PC-3 (cell line): Measurements from ENCODE around the gene TTC28. TPM values are rescaled to one million over a fixed set of nuclear protein-coding genes. Genes with fewer than 3 reads are reported as not detected.

Experiments used
- ATAC-seq: fragments of 200-7000 bp; cut with Tn5 transposase; 2 replicates; pipeline ENCODE4 v1.9.1; 2020; ENCODE audit warnings: mild to moderate bottlenecking, moderate library complexity
- BruUV-seq: library from RNA; stranded (reverse); fragments of 400-500 nt; replicated peaks from 2 replicates; lab custom pipeline; 2021; lab: Mats Ljungman, UMichigan
- CTCF ChIA-PET: fragments of 300-600 bp; sonication (Branson Sonifier 250); formaldehyde crosslinking; loops from one replicate; lab custom pipeline; 2022; ENCODE audit warnings: antibody characterized with exemption; lab: Charles Lee
- POLR2A ChIA-PET: fragments of 300-600 bp; sonication (Branson Sonifier 250); formaldehyde crosslinking; loops from one replicate; lab custom pipeline; 2022; ENCODE audit warnings: antibody characterized with exemption; ENCODE audit not compliant: unreplicated experiment; lab: Charles Lee
- DNase-seq: peaks from one replicate; pipeline ENCODE4 v3.0.0-alpha.2; 2015
- H2AFZ ChIP-seq: fragments of 300-600 bp; sonication (generic); 2 replicates; pipeline ENCODE4 v1.6.0; 2016; ENCODE audit warnings: antibody characterized with exemption, low read length
- H3F3A ChIP-seq: fragments of 300-600 bp; sonication (generic); one replicate; pipeline ENCODE4 v1.6.0; 2017; ENCODE audit warnings: antibody characterized with exemption, low read length, control low read depth, mild to moderate bottlenecking; ENCODE audit not compliant: unreplicated experiment
- H3K27ac ChIP-seq: fragments of 300-600 bp; sonication (generic); 2 replicates; pipeline ENCODE4 v1.5.1; 2016; ENCODE audit warnings: mild to moderate bottlenecking, low read length
- H3K27me3 ChIP-seq: fragments of 300-600 bp; sonication (generic); 2 replicates; pipeline ENCODE4 v1.6.1; 2016; ENCODE audit warnings: low read length, mixed read lengths
- H3K36me3 ChIP-seq: fragments of 300-600 bp; sonication (generic); 2 replicates; pipeline ENCODE4 v1.6.1; 2016; ENCODE audit warnings: low read depth, mixed run types, low read length, mixed read lengths
- H3K4me1 ChIP-seq: fragments of 300-600 bp; sonication (generic); 2 replicates; pipeline ENCODE4 v1.5.1; 2016; ENCODE audit warnings: low read length; ENCODE audit not compliant: insufficient read depth
- H3K4me2 ChIP-seq: fragments of 300-600 bp; sonication (generic); 2 replicates; pipeline ENCODE4 v1.6.0; 2016; ENCODE audit warnings: low read length
- H3K4me3 ChIP-seq: fragments of 300-600 bp; sonication (generic); 2 replicates; pipeline ENCODE4 v1.5.1; 2016; ENCODE audit warnings: mild to moderate bottlenecking, low read length, mixed read lengths
- H3K79me2 ChIP-seq: fragments of 300-600 bp; sonication (generic); 2 replicates; pipeline ENCODE4 v1.6.1; 2017; ENCODE audit warnings: low read length, mixed read lengths
- H3K9ac ChIP-seq: fragments of 300-600 bp; sonication (generic); 2 replicates; pipeline ENCODE4 v1.6.0; 2016; ENCODE audit warnings: mild to moderate bottlenecking, low read length
- H3K9me2 ChIP-seq: fragments of 300-600 bp; sonication (generic); replicated peaks from 2 replicates; pipeline ENCODE4 v1.6.1; 2016; ENCODE audit warnings: mixed run types, low read length, mixed read lengths
- H3K9me3 ChIP-seq: fragments of 300-600 bp; sonication (generic); 2 replicates; pipeline ENCODE4 v1.6.1; 2016; ENCODE audit warnings: low read length, mixed read lengths
- H4K20me1 ChIP-seq: fragments of 300-600 bp; sonication (generic); 2 replicates; pipeline ENCODE4 v1.6.1; 2016; ENCODE audit warnings: low read length, mixed read lengths
- EZH2 ChIP-seq: fragments of 300-600 bp; sonication (generic); IDR thresholded peaks from one replicate; pipeline ENCODE4 v1.6.1; 2017; ENCODE audit warnings: antibody characterized with exemption, mild to moderate bottlenecking, low read length; ENCODE audit not compliant: unreplicated experiment
- EZH2phosphoT487 ChIP-seq: fragments of 300-600 bp; sonication (generic); IDR thresholded peaks from 2 replicates; pipeline ENCODE4 v1.6.1; 2018; ENCODE audit warnings: mild to moderate bottlenecking, antibody characterized with exemption, low read length, borderline replicate concordance
- intact Hi-C: fragments of 100-400 bp; cut with micrococcal nuclease; formaldehyde crosslinking; loops from 2 replicates; pipeline ENCODE4 v1.9.0; 2023
- total RNA-seq: library from RNA; depleted of rRNA; stranded (reverse); fragments of >200 nt; gene quantifications from 2 replicates; pipeline ENCODE4 v1.2.3, GENCODE V29; 2014
- TF ChIP-seq, protein P1 (sequence below): fragments of 300-600 bp; sonication (generic); conservative IDR thresholded peaks from 2 replicates; pipeline ENCODE4 v1.5.1; 2017; ENCODE audit warnings: antibody characterized with exemption, low read depth, mild to moderate bottlenecking, low read length

The TTC28 gene
- total RNA-seq, 1 experiment from 2014 or later, result 6.3 TPM

DNA sequence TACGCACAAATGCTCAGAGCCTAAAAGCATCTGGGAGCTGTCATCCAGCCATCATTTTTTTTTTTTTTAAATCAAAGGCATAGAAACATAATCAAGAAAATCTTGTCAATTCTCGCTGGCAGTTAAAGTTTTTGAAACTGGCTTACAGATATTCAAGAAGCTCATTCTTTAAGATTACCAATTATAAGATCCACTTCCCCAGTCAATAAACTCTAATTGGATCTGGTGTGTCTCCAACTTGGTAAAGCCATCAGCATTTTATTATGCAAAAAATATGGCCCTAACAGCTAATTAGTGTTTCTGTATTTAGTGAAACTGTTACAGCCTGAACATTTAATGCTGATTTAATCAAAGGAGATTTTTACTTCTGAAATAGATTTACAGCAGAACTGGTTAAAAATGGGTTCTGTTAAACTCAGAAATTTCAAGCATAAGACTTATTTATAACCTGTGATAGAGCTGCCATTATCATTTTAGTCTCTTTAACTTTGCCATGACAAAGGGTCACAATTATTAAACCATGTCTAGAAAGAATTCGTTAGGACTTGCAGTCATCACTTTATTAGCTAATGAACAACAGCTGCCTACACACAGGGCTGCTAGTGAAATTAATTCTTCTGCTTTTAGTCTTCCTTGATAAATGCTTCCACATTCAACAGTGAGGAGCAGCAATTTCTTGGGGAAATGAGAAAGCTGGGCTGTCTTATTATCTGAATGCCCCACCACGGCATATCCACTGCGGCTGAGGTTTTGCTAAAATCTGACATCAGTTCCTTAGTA is 584.1 kb downstream of the TTC28 start:
- CTCF ChIA-PET, result interaction anchor here (0.5 kb wide), 1 partner anchor 158 kb away, joined by 4 read pairs; no protein-coding TSS in a partner anchor
- Histone ChIP-seq H3K4me3 (no peak overlapping the region), H3K9me3 (no peaks in the 10 kb centered on the region), H2AFZ (no peak overlapping the region), H3F3A (no peaks in the 10 kb centered on the region), H3K4me1 (no peaks in the 10 kb centered on the region), H4K20me1 (no peaks in the 10 kb centered on the region), H3K9me2 (no peaks in the 10 kb centered on the region), H3K36me3 (no peaks in the 10 kb centered on the region), H3K79me2 (no peaks in the 10 kb centered on the region), H3K9ac (no peak overlapping the region), H3K27me3 (no peaks in the 10 kb centered on the region), H3K27ac (no peak overlapping the region), H3K4me2 (no peak overlapping the region)
- no peak for DNase-seq
- ATAC-seq, result no peak
- TF ChIP-seq, protein P1, sequence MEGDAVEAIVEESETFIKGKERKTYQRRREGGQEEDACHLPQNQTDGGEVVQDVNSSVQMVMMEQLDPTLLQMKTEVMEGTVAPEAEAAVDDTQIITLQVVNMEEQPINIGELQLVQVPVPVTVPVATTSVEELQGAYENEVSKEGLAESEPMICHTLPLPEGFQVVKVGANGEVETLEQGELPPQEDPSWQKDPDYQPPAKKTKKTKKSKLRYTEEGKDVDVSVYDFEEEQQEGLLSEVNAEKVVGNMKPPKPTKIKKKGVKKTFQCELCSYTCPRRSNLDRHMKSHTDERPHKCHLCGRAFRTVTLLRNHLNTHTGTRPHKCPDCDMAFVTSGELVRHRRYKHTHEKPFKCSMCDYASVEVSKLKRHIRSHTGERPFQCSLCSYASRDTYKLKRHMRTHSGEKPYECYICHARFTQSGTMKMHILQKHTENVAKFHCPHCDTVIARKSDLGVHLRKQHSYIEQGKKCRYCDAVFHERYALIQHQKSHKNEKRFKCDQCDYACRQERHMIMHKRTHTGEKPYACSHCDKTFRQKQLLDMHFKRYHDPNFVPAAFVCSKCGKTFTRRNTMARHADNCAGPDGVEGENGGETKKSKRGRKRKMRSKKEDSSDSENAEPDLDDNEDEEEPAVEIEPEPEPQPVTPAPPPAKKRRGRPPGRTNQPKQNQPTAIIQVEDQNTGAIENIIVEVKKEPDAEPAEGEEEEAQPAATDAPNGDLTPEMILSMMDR, result no peak
- no peak for TF ChIP-seq EZH2phosphoT487
- TF ChIP-seq EZH2, result no peak
- POLR2A ChIA-PET, result no interaction called here
- intact Hi-C loops, result no loop called here
- BruUV-seq, result no TSS peak

DNA sequence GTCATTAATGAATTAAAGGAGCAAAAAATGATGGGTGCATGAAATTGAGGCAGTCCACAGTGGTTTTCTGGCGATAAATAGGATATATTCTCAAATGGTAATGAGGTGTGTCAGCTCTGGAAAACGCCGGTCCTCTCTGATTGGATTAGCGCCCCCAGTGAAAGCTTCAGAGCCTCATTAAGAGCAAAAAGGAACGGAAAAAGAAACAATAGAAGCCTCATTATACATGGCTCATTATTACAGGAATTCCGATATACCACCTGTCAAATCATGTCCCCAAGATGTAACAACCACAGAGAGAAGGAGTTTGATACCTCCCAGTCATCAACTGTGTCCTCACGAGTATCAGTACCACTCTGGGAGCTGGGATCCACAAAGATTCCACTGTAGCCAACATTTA is 584.9 kb downstream of the TTC28 start:
- no peaks in the 10 kb centered on the region for H3K36me3 ChIP-seq
- no peaks in the 10 kb centered on the region for H3K79me2 ChIP-seq
- no peaks in the 10 kb centered on the region for H3K27me3 ChIP-seq
- no peaks in the 10 kb centered on the region for H4K20me1 ChIP-seq
- H3K4me3 ChIP-seq, result no peak overlapping the region
- CTCF ChIA-PET, result no interaction called here
- DNase-seq (no peak), ATAC-seq (no peak)
- H3K4me2 ChIP-seq, result no peak overlapping the region
- TF ChIP-seq EZH2 (no peak), EZH2phosphoT487 (no peak)
- TF ChIP-seq, protein P1, result no peak
- POLR2A ChIA-PET, result no interaction called here
- no TSS peak for BruUV-seq
- intact Hi-C loops, result no loop called here
- H3K27ac ChIP-seq, result no peak overlapping the region
- H3K9ac ChIP-seq, result no peak overlapping the region
- H2AFZ ChIP-seq, result no peak overlapping the region
- H3K4me1 ChIP-seq, result no peaks in the 10 kb centered on the region
- H3K9me3 ChIP-seq, result no peaks in the 10 kb centered on the region
- H3F3A ChIP-seq, result no peaks in the 10 kb centered on the region
- H3K9me2 ChIP-seq, result no peaks in the 10 kb centered on the region

DNA sequence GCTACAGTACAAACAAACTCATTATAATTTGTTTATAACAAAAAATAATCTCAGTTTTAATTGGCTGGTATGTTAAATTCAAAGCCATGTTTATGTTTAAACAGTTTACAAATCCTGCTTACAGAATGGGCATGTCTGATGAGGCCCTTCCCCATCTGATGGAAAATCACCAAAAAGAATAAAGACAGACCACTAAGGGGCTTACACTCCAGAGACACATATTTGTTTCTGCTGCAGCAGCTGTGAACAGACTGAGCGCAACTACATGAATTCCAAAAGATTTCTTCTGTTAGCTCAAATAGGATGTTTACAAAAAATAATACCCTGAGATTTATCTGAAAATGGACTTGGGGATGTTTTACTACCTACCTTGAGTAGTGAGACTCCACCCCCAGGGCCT is 585.9 kb downstream of the TTC28 start:
- ChIA-PET CTCF (no interaction called here), POLR2A (no interaction called here)
- ATAC-seq (no peak), DNase-seq (no peak)
- Histone ChIP-seq H3K79me2 (no peaks in the 10 kb centered on the region), H3K4me3 (no peak overlapping the region), H3K4me1 (no peaks in the 10 kb centered on the region), H3K4me2 (no peak overlapping the region), H3K9me2 (no peaks in the 10 kb centered on the region), H2AFZ (no peak overlapping the region), H3K9me3 (no peaks in the 10 kb centered on the region), H3K27me3 (no peaks in the 10 kb centered on the region), H3K27ac (no peak overlapping the region), H3K9ac (no peak overlapping the region), H3K36me3 (no peaks in the 10 kb centered on the region), H4K20me1 (no peaks in the 10 kb centered on the region), H3F3A (no peaks in the 10 kb centered on the region)
- BruUV-seq, result no TSS peak
- intact Hi-C loops, result no loop called here
- TF ChIP-seq EZH2 (no peak), EZH2phosphoT487 (no peak)
- TF ChIP-seq, protein P1, result no peak
